SH-SY5Y (cell line): ENCODE results near the gene TNIP1.

Source experiments
- GATA2 ChIP-seq: IDR thresholded peaks from 2 replicates; pipeline ENCODE4 v1.6.1; 2011; ENCODE audit warnings: mild to moderate bottlenecking, low read depth, low read length
- GATA3 ChIP-seq: IDR thresholded peaks from 2 replicates; pipeline ENCODE4 v1.6.1; 2011; ENCODE audit warnings: low read depth, mild to moderate bottlenecking, low read length, moderate library complexity

DNA sequence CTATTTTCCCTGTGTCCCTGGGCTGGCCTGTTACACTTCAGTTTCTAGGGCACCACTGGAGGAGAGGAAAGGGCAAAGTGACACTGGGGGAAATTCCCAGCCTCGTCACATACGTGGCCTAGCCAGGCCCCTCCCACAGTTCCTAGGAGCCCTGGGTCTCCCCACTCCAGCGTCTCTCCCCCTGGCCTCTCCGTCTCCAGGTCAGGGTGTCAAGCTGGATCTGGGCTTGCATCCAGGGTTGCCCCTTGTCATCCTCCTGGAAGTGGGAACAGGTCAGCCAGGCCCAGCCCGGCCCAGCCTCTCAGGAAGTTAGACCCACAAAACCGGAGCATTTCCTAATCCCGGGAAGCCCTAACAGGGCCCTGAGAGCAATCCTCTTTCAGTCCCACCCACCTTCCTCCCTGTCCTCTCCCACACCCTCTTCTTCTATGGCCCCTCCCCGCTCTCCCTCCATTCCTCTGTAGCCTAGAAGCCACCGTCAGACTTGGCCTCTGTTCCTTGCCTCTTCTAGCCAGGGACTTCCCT is 4.7 kb upstream of the TNIP1 start:
- no peak for TF ChIP-seq GATA2
- no peak for TF ChIP-seq GATA3
